GM19328 (cell line): ENCODE results near the gene WFDC1.

Experiments used
- ATAC-seq: cut with Tn5 transposase; IDR thresholded peaks from one replicate; pipeline ENCODE4 v1.9.1; 2021; ENCODE audit warnings: mild to moderate bottlenecking, moderate library complexity; ENCODE audit not compliant: unreplicated experiment

Gene WFDC1

DNA sequence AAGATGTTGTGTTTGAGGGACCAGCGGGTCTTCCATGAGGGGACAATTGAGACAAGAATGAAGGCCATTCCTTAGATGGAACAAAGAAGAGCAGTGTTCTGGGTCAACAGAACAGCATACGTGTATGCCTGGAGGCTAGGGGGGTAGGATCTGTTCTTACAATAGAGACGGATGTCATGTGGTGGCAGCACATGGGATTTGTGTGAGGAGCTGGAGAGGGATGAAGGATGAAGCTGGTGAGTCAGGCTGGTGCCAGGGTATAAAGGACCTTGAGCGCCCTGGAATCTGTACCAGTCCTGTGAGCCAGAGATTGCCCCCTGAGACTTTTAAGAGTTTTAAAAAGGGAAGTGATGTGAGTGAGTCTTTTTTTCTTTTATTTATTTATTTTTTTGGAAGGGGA lies 22.8 kb upstream of the WFDC1 start:
- no peak for ATAC-seq

- ATAC-seq = no peak
Observed at GRCh38 chr16:84272740-84273320, 21.8 kb upstream of the WFDC1 start.

GRCh38 chr16:84274515-84274914 lies 20.2 kb upstream of the WFDC1 start:
- ATAC-seq = no peak

DNA sequence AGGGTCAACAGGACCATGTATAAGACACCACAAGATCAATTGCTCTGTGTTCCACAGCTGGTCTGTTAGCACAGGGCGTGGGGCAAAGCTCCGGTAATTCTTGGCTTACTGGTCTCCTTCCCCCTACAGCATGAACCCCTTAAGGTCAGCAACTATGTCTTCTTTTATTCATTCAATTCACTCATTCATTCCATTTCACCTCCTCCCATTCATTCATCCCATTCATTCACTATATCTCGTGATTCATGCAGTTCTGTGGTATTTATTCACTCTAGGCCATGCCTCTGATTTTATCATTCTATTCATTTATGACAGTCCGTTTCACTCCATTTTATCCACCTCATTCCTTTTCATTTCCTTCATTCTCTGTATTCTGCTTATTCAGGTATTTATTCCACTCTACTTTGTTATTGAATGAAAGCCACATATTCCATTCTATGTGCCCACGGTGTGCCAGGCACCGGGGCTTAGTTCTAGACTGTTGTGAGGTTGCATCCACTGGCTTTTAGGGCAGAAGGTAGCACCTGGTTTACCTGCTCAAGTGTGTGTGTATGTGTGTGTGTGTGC lies 19.0 kb upstream of the WFDC1 start:
- ATAC-seq = no peak

DNA sequence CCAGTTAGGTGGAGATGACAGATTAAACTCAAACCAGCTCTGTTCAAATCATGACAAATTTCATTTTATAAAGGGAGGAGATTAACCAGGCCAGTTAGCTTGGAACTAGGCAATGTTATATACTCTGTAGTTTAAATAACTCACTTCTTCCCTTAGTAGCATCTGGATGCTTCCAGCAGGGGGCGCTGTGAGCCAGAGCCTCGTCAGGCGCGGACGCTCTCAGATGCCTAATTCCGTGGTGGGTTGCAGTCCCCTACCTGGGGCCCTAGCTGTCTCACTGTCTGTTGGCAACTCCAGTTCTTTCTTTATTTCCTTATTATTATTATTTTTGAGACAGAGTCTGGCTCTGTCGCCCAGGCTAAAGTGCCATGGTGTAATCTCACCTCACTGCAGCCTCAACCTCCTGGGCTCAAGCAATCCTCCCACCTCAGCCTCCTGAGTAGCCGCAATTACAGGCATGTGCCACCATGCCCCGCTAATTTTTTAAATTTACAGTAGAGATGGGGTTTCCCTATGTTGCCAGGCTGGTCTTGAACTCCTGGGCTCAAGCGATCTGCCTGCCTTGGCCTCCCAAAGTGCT lies 17.3 kb upstream of the WFDC1 start:
- ATAC-seq = no peak

DNA sequence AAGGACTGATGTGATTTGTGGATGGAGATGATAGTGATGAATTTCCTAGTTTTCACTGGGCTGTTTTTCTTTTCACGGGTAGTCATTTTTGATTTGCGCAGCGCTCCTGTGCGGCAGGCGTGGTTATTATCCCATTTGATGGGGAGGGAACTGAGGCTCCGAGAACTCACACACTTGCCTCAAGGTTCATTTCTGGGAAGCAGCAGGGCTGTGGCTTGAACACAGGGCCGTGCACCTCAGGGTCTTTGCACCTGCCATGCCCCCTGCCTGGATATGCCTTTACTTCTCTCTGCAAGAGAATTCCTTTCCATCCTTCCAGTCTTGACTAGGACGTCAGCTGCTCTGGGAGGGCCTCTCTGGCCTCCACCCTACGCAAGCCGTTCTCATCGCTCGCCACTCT lies 16.3 kb upstream of the WFDC1 start:
- no peak for ATAC-seq

GRCh38 chr16:84278968-84279367 lies 15.7 kb upstream of the WFDC1 start:
- ATAC-seq = no peak

DNA sequence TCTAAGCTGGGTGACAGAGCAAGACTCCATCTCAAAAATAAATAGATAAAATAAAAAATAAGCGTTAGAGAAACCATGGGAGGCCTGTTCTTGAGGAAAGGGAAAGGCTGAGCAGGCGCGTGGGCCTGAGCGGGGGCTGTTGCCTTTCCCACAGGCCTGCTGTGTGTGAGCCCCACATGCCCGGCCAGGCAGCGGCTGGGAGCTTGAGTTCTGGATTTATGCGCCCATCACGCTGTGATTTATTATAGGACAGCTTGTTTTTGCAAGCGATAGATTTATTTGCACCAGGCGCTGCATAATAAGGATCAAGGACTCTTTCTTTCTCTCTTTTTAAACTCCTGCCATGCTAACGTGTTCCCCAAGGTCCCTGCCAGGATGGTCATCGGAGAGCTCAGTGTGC lies 14.8 kb upstream of the WFDC1 start:
- ATAC-seq = no peak

DNA sequence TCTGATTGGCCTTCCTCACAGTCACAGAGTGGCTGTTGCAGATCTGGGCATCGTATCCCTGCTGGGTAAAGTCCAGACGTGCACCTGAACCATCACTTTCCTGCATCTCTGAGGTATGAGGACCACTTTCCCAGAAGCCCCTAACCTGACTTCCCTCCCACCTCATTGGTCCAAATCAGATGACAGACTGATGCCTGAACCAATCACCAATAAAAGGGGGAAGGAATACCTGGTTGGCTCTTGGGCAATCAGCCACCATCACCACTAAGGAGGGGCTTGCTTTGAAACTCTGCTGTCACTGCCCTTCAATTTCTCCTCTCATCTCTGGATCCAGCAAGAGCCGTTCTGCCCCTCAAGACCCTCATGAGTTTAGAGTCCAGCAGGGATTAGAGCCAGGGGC lies 13.6 kb upstream of the WFDC1 start:
- ATAC-seq = no peak

GRCh38 chr16:84282533-84282932 lies 12.1 kb upstream of the WFDC1 start:
- ATAC-seq = no peak

DNA sequence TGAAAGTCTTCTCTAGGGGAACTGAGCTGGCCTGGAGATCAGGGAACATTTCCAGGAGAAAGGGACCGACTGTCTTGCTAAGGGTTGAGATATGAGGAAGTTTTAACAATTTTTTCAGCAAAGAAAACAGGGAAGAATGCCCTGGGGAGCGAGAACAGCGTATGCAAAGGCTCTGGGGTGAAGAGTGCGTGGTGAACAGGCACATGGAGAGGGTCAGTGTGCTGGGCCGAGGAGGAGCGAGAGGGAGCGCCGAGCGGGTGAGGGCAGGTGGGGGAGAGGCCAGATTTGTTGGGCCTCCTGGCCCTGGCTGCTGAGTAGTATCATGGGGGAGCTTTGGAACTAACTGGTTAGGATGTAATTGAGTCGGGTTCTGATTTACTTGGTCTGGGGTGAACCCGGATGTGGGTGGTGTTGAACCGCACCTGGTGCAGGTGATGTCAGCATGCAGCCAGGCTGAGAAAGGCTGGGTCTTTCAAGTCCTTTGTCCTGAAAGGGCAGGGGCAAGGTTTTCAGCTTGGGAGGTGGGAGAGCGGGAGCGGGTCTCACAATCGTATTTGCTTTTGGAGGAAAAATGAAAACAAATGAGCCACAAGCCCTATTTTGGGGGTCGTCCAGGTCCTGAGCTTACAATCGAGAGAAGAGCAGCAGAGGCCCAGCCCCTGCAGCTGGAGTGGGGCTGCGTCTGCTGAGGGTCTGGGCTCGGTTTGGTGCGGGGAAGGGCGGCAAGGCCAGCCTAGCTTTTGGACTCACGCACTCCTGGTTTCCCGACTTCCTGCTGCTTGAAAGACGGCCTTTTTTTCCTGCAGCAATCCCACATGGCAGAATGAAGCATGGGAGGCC lies 11.1 kb upstream of the WFDC1 start:
- no peak for ATAC-seq

GRCh38 chr16:84284154-84284722 lies 10.4 kb upstream of the WFDC1 start:
- ATAC-seq = no peak

DNA sequence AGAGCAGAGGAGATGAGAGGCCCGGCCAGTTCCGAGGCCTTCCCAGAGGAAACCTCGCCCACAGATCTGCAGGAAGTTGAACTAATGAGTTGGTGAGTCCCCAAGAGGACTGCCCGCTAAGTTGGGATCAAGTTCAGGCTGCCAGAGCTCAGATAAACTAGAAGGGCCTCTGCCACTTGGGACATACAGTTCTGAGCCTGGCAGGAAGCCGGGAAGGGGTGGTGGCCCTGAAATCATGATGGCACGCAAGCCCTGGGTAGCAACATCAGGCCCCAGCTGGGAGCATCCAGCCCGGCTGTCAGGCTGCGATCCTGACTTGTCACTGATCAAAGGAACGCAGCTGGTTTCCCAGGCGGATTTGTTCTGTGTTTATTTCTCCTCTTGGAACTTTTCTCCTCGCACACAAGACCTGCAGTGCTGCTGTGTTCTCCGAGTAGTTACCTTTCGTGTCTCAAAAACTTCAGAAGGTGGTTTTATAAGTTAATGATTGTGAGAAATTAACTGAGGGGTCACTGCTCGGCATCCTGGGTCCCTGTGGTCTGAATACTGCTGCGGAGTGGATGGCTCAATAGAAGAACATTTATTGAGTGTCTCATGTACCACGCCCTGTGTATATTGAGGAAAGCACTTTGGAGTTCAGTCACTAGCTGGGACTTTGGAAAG lies 8.0 kb upstream of the WFDC1 start:
- ATAC-seq = no peak

DNA sequence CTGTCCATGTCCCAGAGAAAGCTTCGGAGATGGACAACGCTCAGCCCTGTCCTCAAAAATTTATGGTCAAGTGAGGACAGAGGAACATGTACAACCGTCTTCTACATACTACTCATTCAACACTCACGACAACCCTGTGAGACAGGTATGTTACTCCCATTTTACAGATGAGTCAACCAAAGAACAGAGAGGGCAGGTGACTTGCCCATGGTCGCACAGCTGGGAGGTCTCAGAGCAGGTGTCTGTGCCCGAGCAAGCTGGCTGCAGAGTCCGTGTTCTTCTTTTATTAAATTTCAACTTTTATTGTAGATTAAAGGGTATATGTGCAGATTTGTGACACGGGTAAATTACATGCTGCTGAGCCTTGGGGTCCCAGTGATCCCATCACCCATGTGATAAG lies 5.8 kb upstream of the WFDC1 start:
- ATAC-seq = no peak

DNA sequence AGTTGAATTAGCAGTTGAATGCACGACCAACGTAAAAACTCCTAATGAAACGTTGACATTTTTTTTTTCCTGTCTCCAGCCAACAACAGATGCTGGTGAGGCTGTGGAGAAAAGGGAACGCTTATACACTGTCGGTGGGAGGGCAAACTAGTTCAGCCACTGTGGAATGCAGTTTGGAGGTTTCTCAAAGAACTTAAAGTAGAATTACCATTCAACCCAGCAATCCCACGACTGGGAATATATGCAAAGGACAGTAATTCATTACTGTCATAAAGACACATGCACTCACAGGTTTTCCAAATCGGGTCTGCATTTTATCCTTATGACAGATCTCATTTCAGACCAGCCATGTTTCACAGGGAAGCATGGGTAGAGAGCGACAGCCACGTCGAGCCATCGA lies 3.5 kb upstream of the WFDC1 start:
- ATAC-seq = no peak

DNA sequence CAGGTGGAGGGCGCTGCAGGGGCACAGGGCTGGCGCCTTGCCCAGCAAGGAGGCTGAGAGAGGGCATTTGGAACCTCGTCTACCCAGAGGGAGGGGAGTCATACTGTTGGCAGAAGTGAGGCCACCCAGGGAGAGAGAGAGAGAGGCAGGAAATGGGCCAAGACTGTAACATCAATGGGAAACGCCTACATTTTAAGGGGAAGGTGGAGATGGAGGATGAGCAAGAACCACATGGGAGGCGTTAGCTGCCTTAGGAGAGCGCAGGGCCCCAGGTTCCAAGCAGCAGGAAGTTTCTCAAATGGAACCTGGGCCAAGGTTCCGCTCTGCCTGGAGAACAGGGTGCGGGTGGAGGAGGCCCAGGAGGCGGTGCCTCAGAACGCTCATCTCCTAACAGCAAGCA lies 2.7 kb upstream of the WFDC1 start:
- ATAC-seq = no peak

GRCh38 chr16:84293406-84293805 lies 1.3 kb upstream of the WFDC1 start:
- no peak for ATAC-seq

DNA sequence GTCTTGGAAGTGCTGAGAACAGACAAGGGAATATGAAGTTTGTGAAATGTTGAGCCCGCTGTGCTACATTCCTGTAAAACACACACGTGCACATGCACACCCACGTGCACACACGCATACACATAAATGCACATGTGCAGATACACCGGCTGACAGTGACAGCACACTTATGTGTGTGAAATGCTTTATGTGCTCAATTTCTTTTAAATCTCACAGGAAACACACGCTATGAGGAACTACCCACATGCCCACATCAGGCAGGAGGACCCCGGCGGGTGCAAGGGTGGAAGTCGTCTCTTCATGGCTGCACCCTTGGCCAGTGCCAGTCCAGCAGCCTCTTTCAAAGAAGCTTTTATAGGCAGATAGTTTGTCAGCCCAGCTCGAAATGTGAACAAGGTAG lies 561 bp upstream of the WFDC1 start:
- ATAC-seq = no peak

GRCh38 chr16:84295203-84295860 lies 654 bp downstream of the WFDC1 start:
- ATAC-seq = no peak

DNA sequence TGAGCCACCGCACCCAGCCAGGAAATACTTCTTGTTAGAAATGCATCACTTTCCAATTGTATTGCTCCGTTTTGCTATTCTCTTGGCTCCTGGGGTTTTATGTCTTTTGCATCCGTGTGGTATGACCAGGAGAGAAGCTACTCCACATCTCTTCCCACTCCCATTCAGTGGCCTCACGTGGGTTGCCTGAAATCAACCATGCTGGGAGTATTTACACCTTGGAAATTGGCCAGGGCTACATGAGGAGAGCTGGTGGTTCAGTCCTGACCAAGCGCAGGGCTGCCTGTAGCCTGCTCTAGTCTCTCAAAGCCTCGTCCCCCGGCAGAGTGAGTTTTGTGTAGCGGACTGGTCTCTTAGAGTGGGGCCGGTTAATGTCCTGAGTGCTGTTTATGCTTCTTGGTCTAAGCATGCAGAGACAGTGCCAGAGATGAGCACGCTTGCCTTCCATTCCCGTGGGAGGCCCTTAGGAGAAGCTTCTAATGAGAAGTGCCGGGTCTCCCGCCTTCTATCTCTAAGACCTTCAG lies 3.8 kb downstream of the WFDC1 start:
- no peak for ATAC-seq
